Subcutaneous adipose tissue (tissue), 4 donors: ENCODE data around the gene PTGES. TPM values are rescaled to one million over a fixed set of nuclear protein-coding genes. Genes with fewer than 3 reads are reported as not detected.

ENCODE experiments used
- CTCF ChIP-seq: fragments of 450-650 bp; IDR thresholded peaks from one replicate; pipeline ENCODE4 v1.5.1; 2016; ENCODE audit warnings: low read depth, mild to moderate bottlenecking, control low read depth, antibody characterized with exemption, moderate library complexity
- total RNA-seq, 4 donors: library from RNA; depleted of rRNA; stranded (reverse); fragments of >200 nt; gene quantifications; one replicate each; pipeline ENCODE4 v1.1.0, GENCODE V29; 2016

The PTGES gene
- total RNA-seq, 4 donors from 2014 or later: 12.8 to 34.5 (median 20.6) TPM

- TF ChIP-seq CTCF: no peak
Measured at GRCh38 chr9:129755151-129755550, 2.3 kb upstream of the PTGES start.

DNA sequence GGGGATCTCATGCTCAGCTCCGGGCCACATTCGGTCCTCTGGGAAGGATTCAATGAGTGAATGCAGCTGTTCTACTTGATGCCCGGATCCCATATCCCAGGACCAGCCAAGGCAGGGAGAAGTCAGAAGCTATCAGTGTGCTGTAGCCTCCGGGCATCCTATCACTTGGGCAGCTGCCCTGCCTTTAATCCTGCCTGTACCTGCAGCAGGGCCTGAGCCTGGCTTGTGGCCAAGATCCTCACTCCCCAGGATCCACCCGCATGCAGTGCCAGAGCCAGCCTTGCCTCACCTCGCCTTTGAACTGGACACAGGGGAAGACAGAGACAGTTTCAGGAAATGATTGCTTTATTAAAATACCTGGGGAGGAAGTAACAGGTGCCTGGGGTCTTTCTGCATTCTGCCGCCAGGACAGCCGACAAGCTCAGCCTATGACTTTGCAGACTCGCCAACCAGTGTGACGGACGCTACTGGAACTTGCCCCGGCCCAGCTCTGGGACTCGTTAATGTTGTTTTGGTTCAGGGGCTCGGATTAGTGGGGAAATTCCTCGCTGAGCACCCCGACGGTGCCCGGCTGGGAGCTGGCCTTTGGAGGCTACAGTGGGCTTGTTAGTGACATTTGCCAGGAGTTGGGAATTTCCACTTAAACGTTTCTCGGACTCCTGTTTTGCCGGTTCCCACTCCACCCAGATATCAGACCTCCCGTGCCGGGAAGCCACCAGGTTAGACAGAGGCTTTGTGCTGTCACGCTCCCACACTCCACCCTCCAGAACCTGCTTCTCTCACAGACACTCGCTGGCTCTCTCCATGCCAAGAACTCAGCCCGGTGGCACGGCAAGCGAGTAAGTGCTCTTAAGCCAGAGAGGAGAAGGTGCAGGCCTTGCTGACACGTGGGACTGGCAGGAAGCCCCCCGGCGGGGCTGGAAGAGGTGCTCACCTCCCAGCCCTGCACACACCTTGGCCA, 721 bp downstream of the PTGES start:
- no peak for TF ChIP-seq CTCF

GRCh38 chr9:129750013-129750638, 2.7 kb downstream of the PTGES start:
- no peak for TF ChIP-seq CTCF

DNA sequence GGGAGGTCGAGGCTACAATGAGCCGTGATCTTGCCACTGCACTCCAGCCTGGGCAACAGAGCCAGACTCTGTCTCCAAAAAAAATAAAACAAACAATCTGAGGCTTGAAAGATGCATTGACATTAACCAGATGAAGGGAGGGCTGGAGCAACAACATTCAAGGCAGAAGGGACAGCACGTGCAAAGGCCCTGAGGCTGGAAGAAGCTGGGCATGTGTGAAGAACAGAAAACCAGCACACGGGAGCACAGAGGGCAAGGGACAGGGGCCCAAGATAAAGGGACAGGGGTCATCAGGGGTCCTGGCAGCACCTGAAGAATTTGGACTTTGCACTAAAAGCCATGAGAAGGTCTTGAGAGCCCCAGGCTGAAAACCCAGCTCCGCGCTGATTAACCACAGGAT, 3.3 kb downstream of the PTGES start:
- no peak for TF ChIP-seq CTCF

GRCh38 chr9:129748249-129748648, 4.6 kb downstream of the PTGES start:
- no peak for TF ChIP-seq CTCF

- no peak for TF ChIP-seq CTCF
Measured at GRCh38 chr9:129746092-129746777, 6.6 kb downstream of the PTGES start.

- no peak for TF ChIP-seq CTCF
Measured at GRCh38 chr9:129745200-129745599, 7.6 kb downstream of the PTGES start.
